ENCODE data around the gene ACTBL2. TPM values are rescaled to one million over a fixed set of nuclear protein-coding genes. Genes with fewer than 3 reads are reported as not detected.

The ACTBL2 gene
- total and polyA plus RNA-seq, 2 of the 13 experiments (the other 11 are each of a cell fraction or from before 2014, with no cell fraction given), result not detected

DNA sequence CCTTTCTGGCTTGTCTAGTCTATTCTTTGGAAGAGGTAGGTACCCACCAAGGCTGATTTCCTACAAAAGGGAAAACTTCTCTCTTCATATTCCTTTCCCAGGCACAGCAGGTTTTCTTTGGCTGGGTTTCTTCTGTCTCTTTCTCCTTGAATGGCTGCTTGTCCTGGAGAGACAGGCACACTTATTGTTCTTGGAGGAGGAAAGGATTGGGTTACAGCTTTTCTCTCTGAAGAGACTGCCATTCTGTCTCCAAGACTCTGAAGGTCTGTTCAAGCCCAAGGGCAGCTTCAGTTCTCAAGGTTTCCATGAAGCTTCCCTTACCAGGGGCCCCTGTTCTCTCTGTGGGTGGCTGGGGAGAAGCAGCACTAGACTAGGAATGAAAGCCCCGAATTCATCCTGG lies 33.9 kb downstream of the ACTBL2 start (continued):
- no peak for TF ChIP-seq NR2F1 (CRISPR knock-in tag; IDR thresholded peaks at IDR 0.05)
- TF ChIP-seq, protein P1, sequence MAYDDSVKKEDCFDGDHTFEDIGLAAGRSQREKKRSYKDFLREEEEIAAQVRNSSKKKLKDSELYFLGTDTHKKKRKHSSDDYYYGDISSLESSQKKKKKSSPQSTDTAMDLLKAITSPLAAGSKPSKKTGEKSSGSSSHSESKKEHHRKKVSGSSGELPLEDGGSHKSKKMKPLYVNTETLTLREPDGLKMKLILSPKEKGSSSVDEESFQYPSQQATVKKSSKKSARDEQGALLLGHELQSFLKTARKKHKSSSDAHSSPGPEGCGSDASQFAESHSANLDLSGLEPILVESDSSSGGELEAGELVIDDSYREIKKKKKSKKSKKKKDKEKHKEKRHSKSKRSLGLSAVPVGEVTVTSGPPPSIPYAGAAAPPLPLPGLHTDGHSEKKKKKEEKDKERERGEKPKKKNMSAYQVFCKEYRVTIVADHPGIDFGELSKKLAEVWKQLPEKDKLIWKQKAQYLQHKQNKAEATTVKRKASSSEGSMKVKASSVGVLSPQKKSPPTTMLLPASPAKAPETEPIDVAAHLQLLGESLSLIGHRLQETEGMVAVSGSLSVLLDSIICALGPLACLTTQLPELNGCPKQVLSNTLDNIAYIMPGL (CRISPR knock-in tag; IDR thresholded peaks at IDR 0.05; ENCODE audit: borderline replicate concordance in 1 of 2, low read depth in 1 of 2), result no peak

DNA sequence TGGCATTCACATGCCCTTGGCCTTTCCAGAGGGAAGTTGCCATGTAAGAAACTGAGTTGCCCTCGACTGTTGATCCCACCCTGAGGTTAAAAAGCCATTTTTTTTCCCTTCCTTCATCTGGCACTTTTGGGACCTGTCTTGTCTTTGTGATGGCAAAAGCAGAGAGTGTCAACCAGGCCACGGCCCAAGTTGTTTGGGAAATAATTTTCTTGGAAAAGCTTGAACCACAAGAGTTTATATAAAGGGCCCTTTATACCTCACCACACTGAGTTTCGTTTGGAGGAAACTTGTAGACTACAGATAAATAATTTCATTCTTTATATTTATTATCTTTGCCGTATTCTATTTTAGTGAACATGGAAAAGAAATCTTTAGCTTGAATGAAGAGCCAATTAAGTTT lies 34.3 kb downstream of the ACTBL2 start:
- Histone ChIP-seq H2AFZ (ENCODE audit: low read length) (no peak overlapping the region), H3K79me2 (ENCODE audit: insufficient read depth, low read length) (no peaks in the 10 kb centered on the region), H3K9me3 (ENCODE audit: low read length) (no peaks in the 10 kb centered on the region), H3K4me2 (ENCODE audit: low read depth, low read length) (no peak overlapping the region), H3K27ac (ENCODE audit: extremely low read length, insufficient read depth, low read length) (no peak overlapping the region), H3K36me3 (replicated peaks in 1 of 2; ENCODE audit: control insufficient read depth in 1 of 2, insufficient read depth in 2 of 2, low read length in 2 of 2) (no peaks in the 10 kb centered on the region), H3K9ac (ENCODE audit: insufficient read depth, low read depth, low read length) (no peak overlapping the region), H3K4me1 (ENCODE audit: insufficient read depth, low read length) (no peaks in the 10 kb centered on the region), H3K4me3 (replicated peaks in 1 of 3; ENCODE audit: insufficient read depth in 1 of 3, low read depth in 2 of 3, low read length in 3 of 3) (no peak overlapping the region), H4K20me1 (ENCODE audit: insufficient read depth, low read length) (no peaks in the 10 kb centered on the region), H3K27me3 (ENCODE audit: control insufficient read depth in 1 of 2, insufficient read depth in 2 of 2, low read length in 2 of 2) (no peaks in the 10 kb centered on the region)
- in situ Hi-C loops (cut with HindIII; ENCODE audit: extremely low pct_ligation_motif_present, low pct_unique_long_range_greater_than_20kb), result no loop called here
- ChIA-PET CTCF (ENCODE audit: low intra/inter-chr PET ratio, low total read pairs) (no interaction called here), POLR2A (no interaction called here)
- intact Hi-C loops (cut with micrococcal nuclease; ENCODE audit: unreplicated experiment), result no loop called here
- no TSS peak for BruUV-seq (replicated peaks)
- DNase-seq (ENCODE audit: low spot score) (no peak), FAIRE-seq (no peak), ATAC-seq (no peak)
- WGBS (ENCODE audit: low lambda C conversion rate), result 15% methylated on average over 4 of the region's 4 CpGs
- TF ChIP-seq, protein P2, sequence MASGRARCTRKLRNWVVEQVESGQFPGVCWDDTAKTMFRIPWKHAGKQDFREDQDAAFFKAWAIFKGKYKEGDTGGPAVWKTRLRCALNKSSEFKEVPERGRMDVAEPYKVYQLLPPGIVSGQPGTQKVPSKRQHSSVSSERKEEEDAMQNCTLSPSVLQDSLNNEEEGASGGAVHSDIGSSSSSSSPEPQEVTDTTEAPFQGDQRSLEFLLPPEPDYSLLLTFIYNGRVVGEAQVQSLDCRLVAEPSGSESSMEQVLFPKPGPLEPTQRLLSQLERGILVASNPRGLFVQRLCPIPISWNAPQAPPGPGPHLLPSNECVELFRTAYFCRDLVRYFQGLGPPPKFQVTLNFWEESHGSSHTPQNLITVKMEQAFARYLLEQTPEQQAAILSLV (CRISPR knock-in tag; IDR thresholded peaks at IDR 0.05; ENCODE audit: borderline replicate concordance), result no peak
- TF ChIP-seq, protein P3, sequence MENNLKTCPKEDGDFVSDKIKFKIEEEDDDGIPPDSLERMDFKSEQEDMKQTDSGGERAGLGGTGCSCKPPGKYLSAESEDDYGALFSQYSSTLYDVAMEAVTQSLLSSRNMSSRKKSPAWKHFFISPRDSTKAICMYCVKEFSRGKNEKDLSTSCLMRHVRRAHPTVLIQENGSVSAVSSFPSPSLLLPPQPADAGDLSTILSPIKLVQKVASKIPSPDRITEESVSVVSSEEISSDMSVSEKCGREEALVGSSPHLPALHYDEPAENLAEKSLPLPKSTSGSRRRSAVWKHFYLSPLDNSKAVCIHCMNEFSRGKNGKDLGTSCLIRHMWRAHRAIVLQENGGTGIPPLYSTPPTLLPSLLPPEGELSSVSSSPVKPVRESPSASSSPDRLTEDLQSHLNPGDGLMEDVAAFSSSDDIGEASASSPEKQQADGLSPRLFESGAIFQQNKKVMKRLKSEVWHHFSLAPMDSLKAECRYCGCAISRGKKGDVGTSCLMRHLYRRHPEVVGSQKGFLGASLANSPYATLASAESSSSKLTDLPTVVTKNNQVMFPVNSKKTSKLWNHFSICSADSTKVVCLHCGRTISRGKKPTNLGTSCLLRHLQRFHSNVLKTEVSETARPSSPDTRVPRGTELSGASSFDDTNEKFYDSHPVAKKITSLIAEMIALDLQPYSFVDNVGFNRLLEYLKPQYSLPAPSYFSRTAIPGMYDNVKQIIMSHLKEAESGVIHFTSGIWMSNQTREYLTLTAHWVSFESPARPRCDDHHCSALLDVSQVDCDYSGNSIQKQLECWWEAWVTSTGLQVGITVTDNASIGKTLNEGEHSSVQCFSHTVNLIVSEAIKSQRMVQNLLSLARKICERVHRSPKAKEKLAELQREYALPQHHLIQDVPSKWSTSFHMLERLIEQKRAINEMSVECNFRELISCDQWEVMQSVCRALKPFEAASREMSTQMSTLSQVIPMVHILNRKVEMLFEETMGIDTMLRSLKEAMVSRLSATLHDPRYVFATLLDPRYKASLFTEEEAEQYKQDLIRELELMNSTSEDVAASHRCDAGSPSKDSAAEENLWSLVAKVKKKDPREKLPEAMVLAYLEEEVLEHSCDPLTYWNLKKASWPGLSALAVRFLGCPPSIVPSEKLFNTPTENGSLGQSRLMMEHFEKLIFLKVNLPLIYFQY (CRISPR knock-in tag; IDR thresholded peaks at IDR 0.05; ENCODE audit: borderline replicate concordance), result no peak
- TF ChIP-seq ZNF235 (CRISPR knock-in tag; IDR thresholded peaks at IDR 0.05; ENCODE audit: borderline replicate concordance) (no peak), MED8 (CRISPR knock-in tag; IDR thresholded peaks at IDR 0.05; ENCODE audit: insufficient replicate concordance) (no peak), YY1 (IDR thresholded peaks at IDR 0.05; ENCODE audit: insufficient read depth, insufficient replicate concordance, low read depth, low read length) (no peak), MIER3 (CRISPR knock-in tag; IDR thresholded peaks at IDR 0.05; ENCODE audit: borderline replicate concordance) (no peak), SAFB2 (CRISPR knock-in tag; IDR thresholded peaks at IDR 0.05; ENCODE audit: borderline replicate concordance, low read depth) (no peak), REXO4 (CRISPR knock-in tag; IDR thresholded peaks at IDR 0.05; ENCODE audit: borderline replicate concordance) (no peak)
- TF ChIP-seq, protein P4, sequence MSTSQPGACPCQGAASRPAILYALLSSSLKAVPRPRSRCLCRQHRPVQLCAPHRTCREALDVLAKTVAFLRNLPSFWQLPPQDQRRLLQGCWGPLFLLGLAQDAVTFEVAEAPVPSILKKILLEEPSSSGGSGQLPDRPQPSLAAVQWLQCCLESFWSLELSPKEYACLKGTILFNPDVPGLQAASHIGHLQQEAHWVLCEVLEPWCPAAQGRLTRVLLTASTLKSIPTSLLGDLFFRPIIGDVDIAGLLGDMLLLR (CRISPR knock-in tag; IDR thresholded peaks at IDR 0.05), result no peak

Data from HepG2 (cell line).